ENCODE results near the gene TSHZ1. TPM values are rescaled to one million over a fixed set of nuclear protein-coding genes. Genes with fewer than 3 reads are reported as not detected.

TSHZ1 gene
- total RNA-seq, 2 donors from 2014 or later: 8.3 to 11.2 TPM

DNA sequence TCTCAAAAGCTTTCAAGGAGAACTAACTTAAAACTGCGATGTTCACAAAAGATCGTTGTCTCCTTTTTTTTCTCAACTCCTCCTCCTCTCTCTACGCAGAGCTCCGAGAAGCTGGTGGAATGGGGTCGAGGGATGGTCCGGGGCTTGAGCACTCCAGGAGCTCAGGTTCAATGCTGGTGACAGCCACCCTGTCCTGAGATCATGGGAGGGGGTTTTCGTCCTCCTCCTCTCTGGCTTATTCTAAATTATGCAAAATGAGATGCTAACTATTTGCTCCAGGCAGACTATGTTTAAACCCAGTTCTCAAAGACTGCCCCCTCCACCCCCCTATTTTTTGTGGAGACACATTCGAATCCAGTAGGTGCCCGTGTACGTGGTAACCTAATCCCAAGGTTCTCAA, 11.8 kb downstream of the TSHZ1 start:
- TF ChIP-seq, protein P1, sequence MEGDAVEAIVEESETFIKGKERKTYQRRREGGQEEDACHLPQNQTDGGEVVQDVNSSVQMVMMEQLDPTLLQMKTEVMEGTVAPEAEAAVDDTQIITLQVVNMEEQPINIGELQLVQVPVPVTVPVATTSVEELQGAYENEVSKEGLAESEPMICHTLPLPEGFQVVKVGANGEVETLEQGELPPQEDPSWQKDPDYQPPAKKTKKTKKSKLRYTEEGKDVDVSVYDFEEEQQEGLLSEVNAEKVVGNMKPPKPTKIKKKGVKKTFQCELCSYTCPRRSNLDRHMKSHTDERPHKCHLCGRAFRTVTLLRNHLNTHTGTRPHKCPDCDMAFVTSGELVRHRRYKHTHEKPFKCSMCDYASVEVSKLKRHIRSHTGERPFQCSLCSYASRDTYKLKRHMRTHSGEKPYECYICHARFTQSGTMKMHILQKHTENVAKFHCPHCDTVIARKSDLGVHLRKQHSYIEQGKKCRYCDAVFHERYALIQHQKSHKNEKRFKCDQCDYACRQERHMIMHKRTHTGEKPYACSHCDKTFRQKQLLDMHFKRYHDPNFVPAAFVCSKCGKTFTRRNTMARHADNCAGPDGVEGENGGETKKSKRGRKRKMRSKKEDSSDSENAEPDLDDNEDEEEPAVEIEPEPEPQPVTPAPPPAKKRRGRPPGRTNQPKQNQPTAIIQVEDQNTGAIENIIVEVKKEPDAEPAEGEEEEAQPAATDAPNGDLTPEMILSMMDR (IDR thresholded peaks at IDR 0.05): no peak
- H3K36me3 ChIP-seq (replicated peaks in 1 of 2; ENCODE audit: insufficient read depth in 1 of 2, low read depth in 2 of 2): no peaks in the 10 kb centered on the region
- ATAC-seq (no peak), DNase-seq (no peak)
- H3K4me3 ChIP-seq: no peak overlapping the region
- 90 to 97% methylated on average over 10 of the region's 10 CpGs for WGBS, 2 donors
- intact Hi-C loops (cut with DNase I): no loop called here
- no peak overlapping the region for H3K27ac ChIP-seq
- no peaks in the 10 kb centered on the region for H3K27me3 ChIP-seq
- H3K4me1 ChIP-seq: peaks cover 36% of the 10 kb centered on the region
- no peaks in the 10 kb centered on the region for H3K9me3 ChIP-seq

DNA sequence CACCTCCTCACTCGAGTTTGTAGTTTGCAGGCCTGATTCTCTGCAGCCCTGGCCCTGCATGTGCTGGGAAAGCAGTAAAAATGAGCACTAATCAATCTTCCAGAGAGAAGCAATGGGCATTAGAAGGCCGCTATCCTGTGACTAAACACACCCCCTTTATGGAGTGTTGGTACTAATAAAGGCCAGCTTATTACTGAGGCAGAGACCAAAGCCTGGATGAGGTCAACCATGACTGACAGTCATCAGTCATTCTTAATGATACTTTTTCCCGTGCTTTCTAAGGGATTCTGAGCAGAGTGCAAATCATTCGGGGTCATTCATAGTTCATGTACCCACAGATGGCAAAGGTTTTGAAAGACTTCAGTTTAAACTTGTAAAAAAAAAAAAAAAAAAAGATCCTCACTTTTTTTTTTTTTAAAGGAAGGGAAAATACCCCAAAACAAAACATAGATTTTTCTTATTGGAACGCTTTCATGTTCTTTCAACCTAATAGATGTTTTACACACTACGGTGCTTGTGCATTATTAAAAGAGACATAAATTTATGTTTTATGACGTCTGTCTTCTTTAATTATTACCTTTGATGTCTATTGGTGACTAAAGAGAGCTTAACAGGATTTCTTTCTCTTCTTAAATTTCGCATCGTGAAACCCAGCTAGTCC, 13.2 kb downstream of the TSHZ1 start:
- H3K4me1 ChIP-seq: peaks cover 39% of the 10 kb centered on the region
- DNase-seq (no peak), ATAC-seq (no peak)
- H3K27me3 ChIP-seq: no peaks in the 10 kb centered on the region
- H3K27ac ChIP-seq: peak overlapping the region in 1 of 4 donors; percentile 39
- no peak overlapping the region for H3K4me3 ChIP-seq
- H3K9me3 ChIP-seq: no peaks in the 10 kb centered on the region
- 61 to 67% methylated on average over 9 of the region's 9 CpGs for WGBS, 2 donors
- intact Hi-C loops (cut with DNase I): no loop called here
- TF ChIP-seq, protein P1 (IDR thresholded peaks at IDR 0.05): no peak
- TF ChIP-seq POLR2A (IDR thresholded peaks at IDR 0.05): no peak
- no peaks in the 10 kb centered on the region for H3K36me3 ChIP-seq (replicated peaks in 1 of 2; ENCODE audit: insufficient read depth in 1 of 2, low read depth in 2 of 2)

DNA sequence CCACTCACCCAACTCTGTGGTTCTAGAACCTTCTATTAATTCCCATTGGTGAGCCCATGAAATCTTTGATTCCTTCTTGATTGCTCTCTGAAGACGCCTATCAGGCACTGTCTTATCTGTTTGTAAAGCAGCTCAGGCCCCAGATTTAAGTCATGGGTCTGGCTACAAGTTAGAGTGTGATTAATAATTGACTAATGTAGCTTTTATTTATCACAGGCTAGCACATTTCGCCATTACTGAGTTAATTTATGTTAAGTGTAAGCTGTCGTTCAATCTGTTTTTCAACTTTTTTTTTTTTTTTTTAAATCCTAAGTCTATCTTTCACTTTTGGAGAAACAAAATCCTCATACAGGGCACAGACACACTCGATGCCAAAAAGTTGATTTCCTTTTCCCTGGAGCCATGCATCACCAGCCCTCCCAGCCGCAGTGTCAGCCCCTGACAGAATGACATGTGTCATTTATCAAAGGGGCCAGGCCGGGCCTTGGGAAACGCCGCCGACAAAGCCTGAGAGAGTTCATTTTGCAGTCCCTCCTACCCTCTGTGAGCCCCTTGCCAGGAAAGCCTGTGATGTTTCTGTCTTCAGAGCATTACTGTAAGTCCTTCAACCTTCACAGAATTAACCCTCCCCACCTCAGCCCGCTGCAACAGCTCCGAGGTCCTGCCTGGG, 15.8 kb downstream of the TSHZ1 start:
- H3K4me3 ChIP-seq: no peak overlapping the region
- DNase-seq (no peak), ATAC-seq (peak; percentile 22)
- TF ChIP-seq, protein P1 (IDR thresholded peaks at IDR 0.05): no peak
- no peak for TF ChIP-seq POLR2A (IDR thresholded peaks at IDR 0.05)
- peaks cover 28% of the 10 kb centered on the region for H3K4me1 ChIP-seq
- WGBS, 2 donors: 13 to 14% methylated on average over 11 of the region's 11 CpGs
- intact Hi-C loops (cut with DNase I): no loop called here
- peak overlapping the region in 3 of 4 donors; percentile 7 to 28 (median 22) for H3K27ac ChIP-seq
- no peaks in the 10 kb centered on the region for H3K27me3 ChIP-seq
- no peaks in the 10 kb centered on the region for H3K36me3 ChIP-seq (replicated peaks in 1 of 2; ENCODE audit: insufficient read depth in 1 of 2, low read depth in 2 of 2)
- H3K9me3 ChIP-seq: no peaks in the 10 kb centered on the region

DNA sequence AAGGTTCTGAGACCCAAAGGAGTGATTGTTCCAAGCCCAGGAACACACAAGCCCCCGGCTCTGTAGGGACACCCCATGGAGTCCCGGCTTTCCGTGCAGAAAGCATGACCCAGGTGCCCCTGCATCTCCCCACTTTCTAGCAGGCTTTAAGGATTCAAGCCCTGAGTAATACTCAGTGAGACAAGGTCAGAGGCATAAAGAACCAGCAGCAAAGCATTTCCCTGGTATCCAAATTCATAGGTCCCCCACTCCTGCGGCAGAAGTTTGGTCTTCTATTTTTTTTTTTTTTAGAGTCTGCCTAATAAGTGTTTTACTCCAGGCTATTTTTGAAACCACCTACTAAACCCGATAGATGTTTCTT, 16.3 kb downstream of the TSHZ1 start:
- Histone ChIP-seq H3K27ac (peak overlapping the region in 3 of 4 donors; percentile 7 to 28 (median 22)), H3K9me3 (no peaks in the 10 kb centered on the region), H3K27me3 (no peaks in the 10 kb centered on the region), H3K4me3 (no peak overlapping the region), H3K4me1 (peaks cover 28% of the 10 kb centered on the region), H3K36me3 (replicated peaks in 1 of 2; ENCODE audit: insufficient read depth in 1 of 2, low read depth in 2 of 2) (no peaks in the 10 kb centered on the region)
- no peak for ATAC-seq
- WGBS, 2 donors: 56 to 76% methylated on average over 5 of the region's 5 CpGs
- TF ChIP-seq, protein P1 (IDR thresholded peaks at IDR 0.05): no peak
- TF ChIP-seq POLR2A (IDR thresholded peaks at IDR 0.05): no peak
- intact Hi-C loops (cut with DNase I): no loop called here
- no peak for DNase-seq

Data from body of pancreas (tissue), 4 donors.